Stimulated activated CD8-positive, alpha-beta memory T cell treated with anti-CD3 and anti-CD28 coated beads, Interleukin-4, amount 100 ng/mL, for 48 hours (primary cell): ENCODE measurements around the gene TBC1D8.
A peak's percentile ranks its signal among the peaks of the same experiment; 100 is the strongest.
"Not testable (repeated sequence)": the region's sequence is repeated elsewhere in the genome, so short reads cannot be mapped to it uniquely, and the experiment has no call there.

ENCODE experiments used
- DNase-seq: peaks from one replicate; pipeline ENCODE4 v3.0.0-alpha.2; 2020

The TBC1D8 gene

DNA sequence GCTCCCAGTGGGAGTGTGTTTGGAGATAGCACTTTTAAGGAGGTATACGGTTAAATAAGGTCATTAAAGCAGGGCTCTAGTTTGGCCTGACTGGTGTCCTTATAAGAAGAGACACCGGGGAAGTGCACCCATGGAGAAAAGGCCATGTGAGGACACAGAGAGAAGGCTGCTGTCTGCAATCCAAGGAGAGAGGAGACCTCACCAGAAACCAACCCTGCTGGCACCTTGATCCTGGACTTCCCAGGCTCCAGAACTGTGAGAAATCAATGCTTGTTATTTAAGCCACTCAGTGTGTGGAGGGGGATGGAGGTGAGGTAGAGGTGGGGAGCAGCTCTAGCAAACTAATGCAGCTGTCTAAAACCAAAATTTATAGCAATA lies 87.1 kb downstream of the TBC1D8 start:
- no peak for DNase-seq

DNA sequence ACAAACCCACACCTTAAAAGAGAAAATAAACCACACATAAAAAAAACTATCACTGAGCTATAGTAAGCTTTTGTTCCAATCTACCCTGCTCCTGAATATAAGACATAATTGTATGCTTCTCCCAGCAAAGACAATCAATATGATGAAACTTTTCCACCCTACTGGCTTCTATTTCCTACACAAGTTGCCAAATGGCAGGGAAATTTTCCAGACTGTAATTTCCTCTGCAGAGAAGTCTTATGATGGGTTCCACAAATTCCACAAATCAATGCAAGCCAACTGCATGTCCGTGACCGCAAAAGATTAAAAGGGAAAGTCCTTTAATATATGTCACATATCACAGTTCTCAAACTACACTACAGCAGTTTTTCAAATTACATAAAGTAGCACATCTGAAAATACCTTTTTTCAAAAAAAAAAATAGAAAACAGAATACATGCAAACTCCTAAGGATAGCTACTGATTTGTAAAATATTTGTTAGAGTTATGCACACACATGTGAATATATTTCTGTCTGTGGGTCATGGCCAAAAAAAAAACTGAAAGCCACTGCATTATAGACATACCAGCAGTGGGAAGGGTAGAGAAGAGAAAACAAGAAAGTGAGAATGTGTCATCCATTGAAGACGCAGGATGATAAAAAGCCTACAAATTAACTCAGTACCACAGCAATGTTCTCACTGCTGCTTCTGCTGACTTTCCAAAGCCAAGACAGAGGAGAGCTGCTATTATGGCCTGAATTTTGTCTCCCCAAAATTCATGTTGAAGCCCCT lies 87.6 kb downstream of the TBC1D8 start:
- no peak for DNase-seq

DNA sequence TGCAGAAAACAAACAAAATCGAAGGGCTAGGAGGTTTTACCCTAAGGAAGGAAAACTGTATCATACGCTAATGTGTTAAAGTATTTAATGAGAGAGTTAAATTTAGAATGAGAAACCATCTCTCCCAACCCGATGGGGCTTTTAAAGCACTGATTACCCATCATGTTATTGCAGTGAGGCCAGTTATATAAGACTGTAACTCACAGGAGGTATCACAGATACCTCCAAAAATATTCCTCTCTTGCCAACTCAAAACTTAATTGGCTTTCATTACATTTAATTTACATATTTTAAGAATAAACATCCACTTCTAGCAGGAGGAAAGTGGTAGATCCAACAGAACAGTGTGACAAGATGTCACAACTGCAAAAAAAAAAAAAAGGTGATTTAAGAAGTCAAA lies 92.8 kb downstream of the TBC1D8 start:
- DNase-seq: no peak

DNA sequence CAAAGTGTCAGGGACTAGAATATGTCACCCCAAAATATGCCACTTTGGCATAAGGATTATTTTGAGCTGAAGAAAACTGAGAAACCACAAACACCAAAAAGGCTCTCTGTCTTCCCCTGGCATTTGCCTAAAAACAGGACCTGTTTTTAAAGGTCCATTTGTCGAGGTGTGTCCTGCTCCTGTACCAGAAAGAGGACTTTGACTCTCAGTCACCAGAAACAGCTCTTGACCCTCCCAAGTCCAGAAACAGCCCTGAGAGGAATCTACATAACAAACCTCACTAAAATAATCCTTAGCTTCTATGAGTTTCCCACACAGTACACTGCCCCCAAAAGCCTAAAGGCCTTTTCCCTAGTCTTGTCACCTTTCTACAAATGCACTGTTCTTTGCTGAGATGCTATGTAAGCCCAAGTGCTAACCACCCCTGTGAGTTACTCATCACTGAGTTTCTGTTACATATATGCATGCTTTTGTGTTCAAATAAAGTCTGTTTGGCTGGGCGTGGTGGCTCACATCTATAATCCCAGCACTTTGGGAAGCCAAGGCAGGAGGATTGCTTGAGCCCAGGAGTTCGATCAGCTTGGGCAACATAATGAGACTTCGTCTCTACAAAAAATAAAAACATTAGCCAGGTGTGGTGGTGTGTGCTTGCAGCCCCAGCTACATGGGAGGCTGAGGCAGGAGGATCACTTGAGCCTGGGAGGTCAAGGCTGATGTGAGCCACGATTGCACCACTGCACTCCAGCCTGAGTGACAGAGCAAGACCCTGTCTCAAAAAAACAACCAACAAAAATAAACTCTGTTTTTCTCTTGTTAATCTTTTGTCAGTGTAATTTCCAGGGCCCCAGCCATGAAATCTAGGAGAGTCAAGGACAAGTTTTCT lies 93.9 kb downstream of the TBC1D8 start:
- DNase-seq: no peak

DNA sequence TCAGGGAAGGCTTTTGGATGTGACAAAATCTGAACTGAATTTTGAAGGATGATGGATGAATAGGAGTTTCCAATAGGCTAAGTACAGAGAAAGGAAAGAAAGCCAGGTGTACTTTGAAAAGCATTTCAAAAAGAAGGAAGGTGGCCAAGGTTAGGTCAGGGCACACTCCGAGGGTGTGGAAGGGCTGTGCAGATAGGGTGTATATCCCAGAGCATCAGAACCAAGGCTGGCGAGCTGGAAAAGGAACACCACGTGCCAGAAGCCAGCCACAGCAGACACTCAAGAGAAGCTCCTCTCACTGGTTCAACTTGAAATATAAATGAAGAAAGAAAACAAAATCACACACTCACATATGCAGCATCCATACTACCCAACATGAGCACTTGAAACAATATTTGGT lies 98.1 kb downstream of the TBC1D8 start:
- no peak for DNase-seq

DNA sequence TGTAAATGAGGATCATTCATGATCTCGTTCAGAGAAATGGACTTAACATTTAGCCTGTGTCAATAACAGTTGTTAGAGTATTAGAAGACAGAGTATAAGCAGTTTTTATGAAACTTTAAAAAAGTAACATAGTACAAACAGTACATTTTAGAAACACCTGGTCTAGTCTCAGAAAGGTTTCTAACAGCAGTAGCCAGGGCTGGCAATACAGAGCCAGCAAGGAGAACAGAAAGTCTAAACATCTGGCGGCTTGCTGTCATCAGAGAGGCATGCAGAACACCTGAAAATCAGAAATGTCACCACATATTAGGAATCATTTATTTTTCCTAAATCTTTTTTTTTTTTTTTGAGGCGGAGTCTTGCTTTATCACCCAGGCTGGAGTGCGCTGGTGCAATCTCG lies 99.0 kb downstream of the TBC1D8 start:
- no peak for DNase-seq

DNA sequence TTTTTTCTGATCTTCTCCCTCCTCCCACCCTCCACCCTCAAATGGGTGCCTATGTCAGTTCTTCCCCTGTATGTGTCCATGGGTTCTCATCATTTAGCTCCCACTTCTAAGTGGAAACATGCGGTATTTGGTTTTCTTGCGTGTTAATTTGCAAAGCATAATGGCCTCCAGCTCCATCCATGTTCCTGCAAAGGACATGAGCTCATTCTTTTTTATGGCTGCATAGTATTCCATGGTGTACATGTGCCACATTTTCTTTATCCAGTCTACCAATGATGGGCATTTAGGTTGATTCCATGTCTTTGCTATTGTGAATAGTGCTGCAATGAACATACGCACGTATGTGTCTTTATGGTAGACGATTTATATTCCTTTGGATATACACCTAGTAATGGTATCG lies 100.3 kb downstream of the TBC1D8 start:
- not testable (repeated sequence) for DNase-seq

DNA sequence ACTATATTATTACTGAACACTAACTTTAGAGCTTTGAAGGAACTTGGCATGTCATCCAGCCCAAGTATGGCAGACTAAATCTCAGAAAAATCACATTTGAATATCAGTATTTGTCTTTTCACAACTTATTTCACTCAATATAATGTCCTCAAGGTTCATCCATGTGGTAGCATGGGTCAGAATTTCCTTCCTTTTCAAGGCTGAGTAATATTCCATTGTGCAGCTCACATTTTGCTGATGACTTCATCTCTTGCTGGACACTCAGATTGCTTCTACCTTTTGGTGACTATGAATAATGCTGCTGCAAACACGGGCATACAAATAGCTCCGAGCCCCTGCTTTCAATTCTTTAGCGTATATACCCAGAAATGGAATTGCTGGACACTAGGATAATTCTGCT lies 102.4 kb downstream of the TBC1D8 start:
- DNase-seq: no peak

DNA sequence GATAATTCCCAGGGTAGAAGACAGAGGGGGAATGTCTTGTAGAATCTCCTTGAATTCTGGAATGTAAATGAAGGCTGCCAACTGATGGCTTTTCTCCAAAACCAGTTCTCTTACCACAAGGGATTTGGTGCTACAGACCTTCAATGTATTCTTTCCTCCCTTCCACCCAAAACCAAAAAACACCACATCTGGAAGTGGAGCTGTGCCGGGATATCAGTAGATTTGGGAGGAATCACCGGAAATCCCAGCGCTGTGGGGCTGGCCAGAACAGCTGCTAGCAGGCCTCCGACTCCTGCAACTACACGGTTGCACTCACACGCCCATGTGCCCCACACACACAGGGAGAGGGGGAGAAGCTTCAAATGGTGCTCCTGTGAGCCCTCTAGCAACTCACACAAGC lies 103.4 kb downstream of the TBC1D8 start:
- DNase-seq: no peak

DNA sequence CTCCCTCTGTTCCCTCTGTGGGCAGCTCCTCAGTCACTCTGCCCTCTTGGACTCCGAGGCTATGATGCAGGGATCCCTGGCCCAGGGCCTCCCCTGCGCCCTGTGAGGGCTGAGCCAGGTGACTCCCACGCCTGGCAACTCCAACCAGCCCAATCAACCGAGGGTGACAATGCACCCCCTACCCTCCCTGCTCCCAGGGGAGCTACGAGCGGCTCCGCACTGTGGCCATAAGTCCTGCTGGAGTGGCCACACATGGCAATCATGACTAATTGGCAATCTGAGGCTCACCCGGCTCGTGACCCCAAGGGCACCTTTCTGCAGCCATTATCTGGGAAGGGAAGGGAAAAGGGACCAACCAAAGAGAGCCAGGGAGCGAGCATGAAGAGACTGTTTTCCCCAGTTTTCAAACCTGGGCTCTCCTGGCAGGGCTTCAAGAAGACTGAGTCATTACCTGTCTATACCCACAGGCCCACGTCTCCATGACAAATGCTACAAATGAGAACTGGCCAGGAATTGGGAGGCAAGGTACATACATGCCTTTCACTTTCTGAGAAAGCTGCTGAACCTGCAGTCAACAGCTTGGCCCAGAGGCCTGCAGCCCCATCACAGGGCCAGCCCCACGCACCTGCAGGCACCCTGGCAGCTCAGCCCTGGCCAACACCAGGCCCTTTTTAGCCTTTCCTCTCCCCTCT lies 104.0 kb downstream of the TBC1D8 start:
- no peak for DNase-seq

DNA sequence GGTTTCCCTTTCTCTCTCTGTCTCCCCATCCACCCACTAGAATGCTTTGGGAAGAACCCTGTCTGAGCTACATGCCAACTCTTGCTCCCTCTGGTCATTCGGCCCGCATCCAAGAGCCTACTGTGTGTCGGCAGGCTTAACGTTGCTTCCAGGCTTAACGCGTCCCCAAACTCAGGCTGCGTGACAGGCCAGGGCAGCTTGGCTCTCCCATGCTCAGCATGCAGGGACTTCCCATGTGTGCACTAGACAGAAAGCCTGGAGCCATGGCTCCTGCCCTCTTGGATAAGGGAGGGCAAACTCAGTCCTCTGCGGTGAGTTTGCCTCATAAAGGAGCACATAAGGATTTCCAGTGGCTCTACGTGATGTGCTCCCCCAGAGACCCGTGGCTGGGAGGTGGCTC lies 105.9 kb downstream of the TBC1D8 start:
- DNase-seq: no peak

DNA sequence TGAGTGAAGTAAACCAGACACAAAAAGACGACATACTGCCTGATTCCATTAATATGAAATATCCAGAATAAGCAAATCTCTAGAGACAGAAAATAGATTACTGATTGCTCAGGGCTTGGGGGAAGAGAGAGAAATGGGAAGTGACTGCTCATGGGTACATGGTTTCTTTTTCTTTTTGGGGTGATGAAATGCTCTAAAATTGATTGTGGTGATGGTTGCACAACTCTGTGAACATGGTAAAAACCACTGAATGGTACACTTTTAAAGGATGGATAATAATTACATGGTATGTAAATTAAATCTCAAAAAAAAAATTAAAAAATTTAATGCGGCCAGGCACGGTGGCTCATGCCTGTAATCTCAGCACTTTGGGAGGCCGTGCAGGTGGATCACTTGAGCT lies 109.8 kb downstream of the TBC1D8 start:
- no peak for DNase-seq

DNA sequence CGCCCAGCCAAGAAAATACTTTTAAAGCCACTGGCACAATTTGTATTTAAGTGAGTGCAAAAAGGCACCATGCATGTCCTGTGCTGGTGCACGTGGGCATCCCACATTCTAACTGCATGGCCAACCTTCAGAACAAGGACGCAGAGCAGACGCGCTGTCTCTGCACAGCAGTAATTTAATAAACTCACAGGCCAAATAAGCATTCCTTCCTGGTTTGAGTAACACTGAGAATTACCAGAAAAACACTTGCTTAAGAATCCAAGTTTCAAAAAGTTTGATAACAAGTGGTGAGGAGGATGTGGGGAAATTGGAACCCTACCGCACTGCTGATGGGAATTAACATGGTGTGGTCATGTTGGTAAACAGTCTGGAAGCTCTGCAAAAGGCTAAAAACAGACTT lies 110.4 kb downstream of the TBC1D8 start:
- DNase-seq: no peak

DNA sequence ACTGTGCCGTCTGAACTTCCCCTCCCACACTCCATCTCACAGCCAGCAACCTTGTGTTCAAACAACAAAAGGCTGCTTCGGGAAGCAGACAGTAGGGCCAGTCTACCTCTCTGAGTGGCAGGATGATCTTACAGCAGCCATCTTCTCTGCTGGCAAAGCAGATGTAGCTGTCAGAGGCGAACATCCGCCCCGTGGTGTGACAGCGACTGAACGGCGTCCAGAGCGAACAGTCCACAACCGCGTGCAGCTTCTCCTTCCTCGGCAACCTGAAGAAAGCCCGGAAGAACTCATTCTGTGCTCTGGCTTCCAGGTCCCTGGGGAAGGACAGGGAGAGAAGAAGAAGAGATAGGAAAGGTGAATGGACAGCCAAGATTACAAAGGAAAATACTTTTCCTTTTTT lies 111.1 kb downstream of the TBC1D8 start:
- DNase-seq: no peak

DNA sequence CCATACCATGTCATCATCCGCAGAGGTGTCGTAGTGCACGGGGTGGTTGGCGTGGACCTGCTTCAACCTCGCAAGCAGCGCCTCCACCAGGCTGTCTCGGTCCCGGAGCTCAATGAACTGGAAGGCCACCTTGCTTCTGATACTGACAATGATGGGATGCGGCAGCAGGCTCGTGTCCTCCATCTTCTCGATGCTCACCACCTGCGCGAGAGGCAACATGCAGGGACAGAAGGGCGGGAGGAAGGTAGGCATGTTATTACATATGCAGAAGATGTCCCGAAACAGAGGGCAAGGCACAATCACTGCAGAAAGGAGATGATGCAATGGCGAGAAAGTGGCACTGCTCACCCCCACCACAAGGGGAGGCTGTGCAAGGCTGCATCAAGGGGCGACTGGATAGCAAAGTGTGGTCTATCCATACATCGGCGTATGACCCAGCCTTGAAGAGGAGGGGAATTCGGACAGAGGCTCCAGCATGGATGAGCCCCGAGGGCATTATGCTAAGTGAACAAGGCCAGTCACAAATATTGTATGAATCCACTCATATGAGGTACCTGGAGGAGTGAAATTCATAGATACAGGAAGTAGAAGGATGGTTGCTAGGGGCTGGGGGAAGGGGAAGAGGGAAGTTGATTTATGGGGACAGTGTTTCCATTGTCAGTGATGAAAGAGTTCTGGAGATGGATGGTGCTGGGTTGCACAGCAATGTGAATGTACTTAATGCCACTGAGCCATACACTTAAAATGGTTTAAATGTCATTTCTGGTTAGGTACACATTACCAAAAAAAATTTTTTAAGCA lies 112.5 kb downstream of the TBC1D8 start:
- DNase-seq: peak; percentile 43

DNA sequence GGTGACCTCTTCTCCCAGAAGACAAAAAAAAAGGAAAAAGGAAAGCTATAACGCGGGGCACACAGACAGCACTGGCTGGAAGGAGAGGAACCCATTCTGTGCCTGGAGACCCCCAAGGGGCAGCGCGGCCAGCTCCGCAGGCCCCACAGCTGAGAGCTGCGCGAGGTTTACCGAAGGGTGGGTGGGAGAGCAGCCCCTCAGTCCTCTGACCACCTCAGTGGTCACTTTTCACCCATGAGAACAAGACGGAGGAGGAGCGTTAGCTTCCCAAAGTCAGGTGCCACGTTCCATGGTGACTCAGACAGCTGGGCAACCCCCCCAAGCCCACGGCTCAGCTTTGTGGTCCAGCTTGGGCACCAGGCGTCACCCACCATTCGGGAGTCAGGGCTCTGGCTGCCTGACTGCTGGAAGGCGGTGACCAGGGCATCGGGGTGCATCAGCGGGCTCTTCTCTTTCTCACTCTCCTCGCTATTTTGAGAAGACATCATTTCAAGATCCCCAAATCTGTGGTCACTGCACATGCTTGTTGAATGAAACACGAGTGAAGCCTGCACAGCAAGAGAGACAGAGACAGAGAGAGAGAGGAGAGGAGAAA lies 113.9 kb downstream of the TBC1D8 start:
- DNase-seq: no peak

DNA sequence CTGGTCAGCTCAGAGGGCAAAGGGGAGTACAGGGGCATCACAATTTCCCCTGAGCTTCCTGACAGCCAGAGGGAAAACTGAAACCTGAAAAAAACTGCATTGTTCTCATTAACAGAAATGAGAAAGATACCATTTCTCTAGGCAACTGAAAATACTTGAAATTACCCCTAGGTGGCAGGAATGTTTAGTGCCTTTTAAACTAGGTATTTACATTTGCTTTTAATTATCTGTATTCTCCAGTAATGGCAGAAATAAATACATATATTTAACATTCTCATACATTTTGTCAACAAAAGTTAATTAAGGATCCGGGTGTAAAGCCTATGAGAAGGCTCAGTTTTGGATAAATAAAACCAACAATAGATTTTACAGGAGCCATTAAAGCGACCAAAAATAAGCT lies 114.6 kb downstream of the TBC1D8 start:
- DNase-seq: no peak

DNA sequence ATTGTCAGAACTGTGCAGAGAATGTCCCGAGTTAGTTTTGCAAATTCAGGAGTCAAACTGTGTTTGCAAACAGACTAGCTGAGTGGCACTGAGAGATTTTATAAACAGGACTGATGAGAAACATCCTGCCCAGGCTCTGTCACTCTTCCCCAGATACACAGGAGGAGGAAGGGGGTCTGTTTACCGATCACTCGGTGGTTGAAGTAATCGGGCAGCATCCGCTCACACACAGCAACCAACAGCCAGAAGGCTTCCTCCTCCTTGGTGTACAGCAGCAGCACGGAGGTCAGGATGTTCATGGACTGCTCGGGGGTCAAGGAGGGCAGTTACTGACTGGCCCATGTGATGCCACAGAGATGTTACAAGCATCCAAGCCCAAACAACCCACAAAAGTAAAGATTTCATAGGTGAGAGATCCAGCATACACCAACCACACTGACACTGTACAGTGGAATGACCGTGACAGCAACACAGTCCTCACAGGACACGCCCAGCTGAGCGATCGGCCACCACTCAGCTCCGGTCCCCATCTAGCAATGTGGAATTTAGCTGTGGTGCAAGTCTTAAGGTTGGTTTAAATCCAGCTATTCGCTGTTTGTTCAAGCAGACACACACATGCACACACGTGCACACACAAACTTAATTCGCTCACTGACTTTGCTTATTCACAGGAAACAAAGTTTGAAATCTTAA lies 119.0 kb downstream of the TBC1D8 start:
- DNase-seq: no peak

DNA sequence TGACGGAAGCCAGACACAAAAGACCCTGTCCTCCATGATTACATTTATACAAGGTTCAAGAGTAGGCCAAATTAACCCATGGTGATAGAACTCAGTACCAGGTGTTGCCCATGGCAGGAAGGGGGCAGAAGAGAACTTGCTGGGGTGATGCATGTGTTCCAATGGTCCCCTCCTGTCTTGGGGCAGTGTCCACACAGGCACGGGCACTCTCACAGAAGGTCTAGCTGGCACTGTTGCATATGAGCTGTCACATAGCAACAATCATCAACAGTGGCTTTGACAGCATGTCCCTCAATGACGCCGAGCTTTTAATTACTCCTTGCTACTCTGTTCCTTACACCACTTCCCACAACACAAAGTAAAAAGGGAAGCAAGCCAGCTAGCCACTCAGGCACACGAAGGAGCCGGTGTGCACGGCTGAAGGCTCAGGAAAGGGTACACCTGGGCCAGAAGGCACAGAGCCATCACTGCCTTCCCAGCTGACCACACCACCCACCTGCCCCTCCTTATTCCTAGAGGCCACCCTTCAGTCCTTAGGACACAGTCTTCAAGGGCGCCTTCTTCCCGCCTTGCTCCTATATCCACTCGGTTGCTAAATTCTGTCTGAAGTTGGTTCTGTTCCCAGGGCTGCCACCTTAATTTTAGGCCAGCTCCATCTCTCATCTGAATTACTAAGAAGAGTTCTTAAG lies 120.2 kb downstream of the TBC1D8 start:
- DNase-seq: no peak

DNA sequence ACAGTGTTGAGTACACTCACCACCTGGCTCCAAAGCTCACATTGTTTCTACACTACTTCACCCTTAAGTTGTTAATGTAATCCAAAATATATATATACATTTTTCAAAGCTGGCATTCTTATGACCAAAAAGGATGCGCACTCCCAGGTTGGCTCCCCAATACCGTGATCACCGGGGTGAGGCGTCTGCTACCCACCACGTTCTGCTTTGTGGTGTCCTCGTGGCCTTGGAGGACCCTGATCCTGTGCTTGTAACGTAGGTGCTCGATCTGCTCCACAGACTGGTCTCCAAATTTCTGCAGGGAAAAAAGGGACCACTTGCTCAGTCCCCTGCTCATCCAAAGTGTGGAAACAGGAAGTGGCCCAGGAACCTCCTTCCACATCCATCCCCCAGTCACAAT lies 123.3 kb downstream of the TBC1D8 start:
- no peak for DNase-seq

DNA sequence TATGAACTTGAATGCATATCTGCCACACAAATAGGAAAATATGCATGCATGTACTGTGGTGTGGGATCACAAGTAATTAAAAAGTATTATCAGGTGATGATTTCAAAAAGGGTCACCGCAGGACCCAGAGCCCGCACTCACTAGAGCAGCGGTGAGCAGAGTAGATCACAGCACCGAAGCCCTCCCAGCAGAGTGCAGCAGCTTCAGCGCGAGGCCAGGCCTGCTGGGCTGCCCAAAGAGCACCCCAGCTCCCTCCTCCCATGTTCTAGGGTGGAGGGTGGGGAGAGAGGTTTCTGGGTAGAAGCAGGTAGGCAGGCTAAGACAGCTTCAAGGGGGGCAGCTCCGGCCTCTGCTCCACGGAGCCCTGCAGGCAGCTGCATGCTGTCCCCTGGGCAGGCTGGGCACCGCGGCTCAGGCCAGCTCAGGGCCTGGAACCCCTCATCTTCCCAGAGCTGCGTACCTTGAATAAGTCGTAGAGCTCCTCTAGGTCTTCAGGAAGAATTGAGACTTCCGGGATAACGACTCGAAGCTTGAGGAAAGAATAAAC lies 124.2 kb downstream of the TBC1D8 start:
- DNase-seq: no peak
